ENCODE results near the gene DNER.
"Not testable (repeated sequence)": the region's sequence is repeated elsewhere in the genome, so short reads cannot be mapped to it uniquely, and the experiment has no call there.

The DNER gene

GRCh38 chr2:229620289-229620688 is 94.1 kb downstream of the DNER start:
- no peak for DNase-seq

GRCh38 chr2:229616433-229616832 is 97.9 kb downstream of the DNER start:
- DNase-seq: no peak

GRCh38 chr2:229614021-229614420 is 100.3 kb downstream of the DNER start:
- not testable (repeated sequence) for DNase-seq

- no peak for DNase-seq
These were observed 101.9 kb downstream of the DNER start for GRCh38 chr2:229612384-229612971.

- no peak for DNase-seq
These were observed 103.0 kb downstream of the DNER start for GRCh38 chr2:229611360-229611759.

- DNase-seq: no peak
These were observed 103.5 kb downstream of the DNER start for GRCh38 chr2:229610872-229611271.

GRCh38 chr2:229610333-229610732 is 104.0 kb downstream of the DNER start:
- no peak for DNase-seq

- DNase-seq: no peak
These were observed 112.4 kb downstream of the DNER start for GRCh38 chr2:229601936-229602335.

GRCh38 chr2:229601396-229601795 is 113.0 kb downstream of the DNER start:
- no peak for DNase-seq

GRCh38 chr2:229598227-229598626 is 116.1 kb downstream of the DNER start:
- no peak for DNase-seq

GRCh38 chr2:229596796-229597195 is 117.6 kb downstream of the DNER start:
- no peak for DNase-seq

- no peak for DNase-seq
These were observed 122.7 kb downstream of the DNER start for GRCh38 chr2:229591611-229592010.

- DNase-seq: peak; percentile 38
These were observed 127.3 kb downstream of the DNER start for GRCh38 chr2:229586746-229587705.

- no peak for DNase-seq
These were observed 128.3 kb downstream of the DNER start for GRCh38 chr2:229586012-229586411.

GRCh38 chr2:229582151-229582550 is 132.2 kb downstream of the DNER start:
- DNase-seq: no peak

- DNase-seq: no peak
These were observed 136.1 kb downstream of the DNER start for GRCh38 chr2:229578052-229578846.

- no peak for DNase-seq
These were observed 138.6 kb downstream of the DNER start for GRCh38 chr2:229575569-229576315.

GRCh38 chr2:229572507-229573271 is 141.7 kb downstream of the DNER start:
- DNase-seq: no peak

GRCh38 chr2:229571243-229571642 is 143.1 kb downstream of the DNER start:
- DNase-seq: no peak

- DNase-seq: no peak
These were observed 148.0 kb downstream of the DNER start for GRCh38 chr2:229566370-229566769.

- DNase-seq: no peak
These were observed 150.0 kb downstream of the DNER start for GRCh38 chr2:229564300-229564907.
